ENCODE results near the gene USB1. TPM values are rescaled to one million over a fixed set of nuclear protein-coding genes. Genes with fewer than 3 reads are reported as not detected.
"Not testable (repeated sequence)": the region's sequence is repeated elsewhere in the genome, so short reads cannot be mapped to it uniquely, and the experiment has no call there.

The USB1 gene
- total RNA-seq, 4 donors from 2014 or later = 18.2 to 87.1 (median 27.6) TPM

- 71 to 76% methylated on average over 4 of the region's 4 CpGs for WGBS, 2 donors (ENCODE audit: low coverage in 1 of 2)
- H3K27ac ChIP-seq = no peak overlapping the region
- no peaks in the 10 kb centered on the region for H3K9me3 ChIP-seq
- no peak for ATAC-seq
- H3K4me1 ChIP-seq = peaks cover 0 to 11% (median 8%) of the 10 kb centered on the region in 3 donors
- TF ChIP-seq EP300 (IDR thresholded peaks at IDR 0.05) (no peak), POLR2A (IDR thresholded peaks at IDR 0.05) (no peak), POLR2AphosphoS5 (IDR thresholded peaks at IDR 0.05) (no peak), CTCF (IDR thresholded peaks at IDR 0.05) (no peak)
- no peaks in the 10 kb centered on the region for H3K36me3 ChIP-seq
- peaks cover 5% of the 10 kb centered on the region for H3K27me3 ChIP-seq
- no peak overlapping the region for H3K4me3 ChIP-seq
Observed at GRCh38 chr16:57972306-57972705, 28.9 kb upstream of the USB1 start.

- ATAC-seq = peak; percentile 63
- TF ChIP-seq CTCF (IDR thresholded peaks at IDR 0.05) (no peak), POLR2AphosphoS5 (IDR thresholded peaks at IDR 0.05) (no peak), POLR2A (IDR thresholded peaks at IDR 0.05) (no peak), EP300 (IDR thresholded peaks at IDR 0.05) (no peak)
- Histone ChIP-seq H3K9me3 (no peaks in the 10 kb centered on the region), H3K27ac (peak overlapping the region in 2 of 4 donors; percentile 34 to 56), H3K4me3 (no peak overlapping the region), H3K27me3 (peaks cover 5% of the 10 kb centered on the region), H3K36me3 (no peaks in the 10 kb centered on the region), H3K4me1 (peaks cover 0 to 11% (median 8%) of the 10 kb centered on the region in 3 donors)
- 13 to 25% methylated on average over 1 to 2 of the region's 2 CpGs for WGBS, 2 donors (ENCODE audit: low coverage in 1 of 2)
Observed at GRCh38 chr16:57976331-57976796, 24.8 kb upstream of the USB1 start.

- no peak for ATAC-seq
- H3K27ac ChIP-seq = no peak overlapping the region
- H3K4me3 ChIP-seq = no peak overlapping the region
- WGBS, 2 donors (ENCODE audit: low coverage in 1 of 2) = 33 to 60% methylated on average over 1 to 2 of the region's 12 CpGs
- H3K36me3 ChIP-seq = no peaks in the 10 kb centered on the region
- H3K4me1 ChIP-seq = peaks cover 0 to 11% (median 8%) of the 10 kb centered on the region in 3 donors
- H3K27me3 ChIP-seq = no peaks in the 10 kb centered on the region
- no peak for TF ChIP-seq CTCF (IDR thresholded peaks at IDR 0.05)
- TF ChIP-seq POLR2AphosphoS5 (IDR thresholded peaks at IDR 0.05) = no peak
- TF ChIP-seq EP300 (IDR thresholded peaks at IDR 0.05) = no peak
- no peaks in the 10 kb centered on the region for H3K9me3 ChIP-seq
Observed at GRCh38 chr16:57977418-57978069, 23.7 kb upstream of the USB1 start.

GRCh38 chr16:57978070-57978465 is 23.1 kb upstream of the USB1 start:
- not testable (repeated sequence) for H3K9me3 ChIP-seq, ATAC-seq, H3K36me3 ChIP-seq, H3K27me3 ChIP-seq, H3K27ac ChIP-seq, H3K4me3 ChIP-seq
- peaks cover 0 to 11% (median 8%) of the 10 kb centered on the region in 3 donors for H3K4me1 ChIP-seq
- 100% methylated on average over 2 of the region's 2 CpGs for WGBS, 2 donors (ENCODE audit: low coverage in 1 of 2)

GRCh38 chr16:57979006-57979585 is 22.1 kb upstream of the USB1 start:
- no peak overlapping the region for H3K27ac ChIP-seq
- WGBS, 2 donors (ENCODE audit: low coverage in 1 of 2) = 83 to 96% methylated on average over 9 to 11 of the region's 11 CpGs

More at GRCh38 chr16:57979006-57979585, 22.1 kb upstream of the USB1 start:
- Histone ChIP-seq H3K36me3 (no peaks in the 10 kb centered on the region), H3K4me1 (peaks cover 0 to 12% (median 8%) of the 10 kb centered on the region in 3 donors), H3K4me3 (no peak overlapping the region), H3K27me3 (no peaks in the 10 kb centered on the region), H3K9me3 (no peaks in the 10 kb centered on the region)
- ATAC-seq = no peak
- TF ChIP-seq POLR2A (IDR thresholded peaks at IDR 0.05) (no peak), CTCF (IDR thresholded peaks at IDR 0.05) (no peak), EP300 (IDR thresholded peaks at IDR 0.05) (no peak), POLR2AphosphoS5 (IDR thresholded peaks at IDR 0.05) (no peak)

Data from gastroesophageal sphincter (tissue), 4 donors.